GM12875 (cell line): Measurements from ENCODE around the gene NPBWR2.

Source experiments
- H3K4me3 ChIP-seq: one replicate; pipeline ENCODE4 v1.5.1; 2011; ENCODE audit warnings: low read depth, low read length, control low read depth
- CTCF ChIP-seq: IDR thresholded peaks from 2 replicates; pipeline ENCODE4 v1.5.1; 2011; ENCODE audit warnings: low read depth, mild to moderate bottlenecking, control low read depth, inconsistent platforms, low read length, moderate library complexity, borderline replicate concordance; ENCODE audit not compliant: insufficient read depth

Gene NPBWR2

GRCh38 chr20:64076061-64076997 is 31.0 kb downstream of the NPBWR2 start:
- no peak for TF ChIP-seq CTCF
- H3K4me3 ChIP-seq, result peak overlapping the region; percentile 71

GRCh38 chr20:64075556-64075955 is 31.8 kb downstream of the NPBWR2 start:
- H3K4me3 ChIP-seq, result no peak overlapping the region
- no peak for TF ChIP-seq CTCF

GRCh38 chr20:64074963-64075362 is 32.4 kb downstream of the NPBWR2 start:
- no peak for TF ChIP-seq CTCF
- no peak overlapping the region for H3K4me3 ChIP-seq

DNA sequence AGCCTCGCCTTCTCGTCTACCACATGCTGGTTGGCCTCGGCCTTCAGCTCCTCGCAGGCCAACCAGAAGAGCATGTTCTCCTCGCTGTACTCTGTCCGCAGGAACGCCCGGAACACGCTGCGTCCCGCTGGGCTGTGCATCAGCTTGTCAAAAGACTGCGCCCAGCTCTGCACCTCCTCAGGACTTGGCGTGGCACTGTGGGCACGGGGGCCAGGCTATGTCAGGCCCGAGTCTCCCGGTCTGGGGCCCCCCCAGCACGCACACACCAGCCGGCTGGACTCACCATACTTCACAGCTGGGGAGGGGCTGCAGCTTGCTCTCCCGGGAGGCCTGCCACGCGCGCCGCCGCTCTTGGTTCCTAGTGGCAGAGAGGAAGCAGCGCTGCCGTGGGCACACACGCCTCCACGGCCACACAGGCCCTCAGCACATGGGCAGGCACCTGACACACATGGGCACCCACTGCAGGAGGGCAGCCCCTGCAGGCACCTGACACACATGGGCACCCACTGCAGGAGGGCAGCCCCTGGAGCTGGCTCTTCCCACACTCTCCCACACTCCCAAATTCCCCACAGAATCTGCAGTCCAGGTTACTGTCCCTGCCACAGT is 33.1 kb downstream of the NPBWR2 start:
- no peak for TF ChIP-seq CTCF
- no peak overlapping the region for H3K4me3 ChIP-seq

DNA sequence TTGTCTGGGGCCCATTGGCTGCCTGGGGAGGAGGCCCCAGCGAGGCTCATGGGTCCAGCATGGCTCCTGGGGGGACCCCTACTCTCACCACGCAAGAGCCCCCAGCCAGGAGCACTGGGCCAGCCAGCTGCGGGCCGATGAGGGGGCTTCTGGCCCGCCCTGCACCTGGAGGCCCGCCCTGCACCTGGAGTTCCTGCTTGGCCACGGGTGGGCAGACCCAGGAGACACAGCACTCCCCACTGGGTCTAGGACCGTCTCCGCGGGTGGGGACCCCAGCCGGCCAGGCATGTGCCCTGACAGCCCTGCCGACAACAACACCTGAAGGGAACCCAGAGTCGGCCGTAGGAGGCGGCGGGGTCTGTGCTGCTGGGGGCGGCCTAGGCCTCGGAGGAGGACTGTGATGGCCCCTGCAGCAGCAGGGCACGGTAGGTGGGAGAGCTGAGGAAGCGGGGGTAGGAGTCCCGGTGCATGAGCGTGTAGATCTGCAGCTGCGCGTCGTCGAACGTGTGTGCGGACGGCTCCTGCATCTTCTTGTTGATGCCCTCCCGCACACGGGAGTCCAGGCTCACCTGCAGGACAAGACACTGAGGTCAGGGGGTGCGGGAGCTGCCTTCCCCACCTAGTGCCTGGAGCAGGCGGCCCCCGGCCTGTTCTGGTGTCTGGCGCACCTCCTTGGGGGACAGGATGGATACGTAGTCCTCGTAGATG is 33.7 kb downstream of the NPBWR2 start:
- H3K4me3 ChIP-seq, result no peak overlapping the region
- TF ChIP-seq CTCF, result no peak

DNA sequence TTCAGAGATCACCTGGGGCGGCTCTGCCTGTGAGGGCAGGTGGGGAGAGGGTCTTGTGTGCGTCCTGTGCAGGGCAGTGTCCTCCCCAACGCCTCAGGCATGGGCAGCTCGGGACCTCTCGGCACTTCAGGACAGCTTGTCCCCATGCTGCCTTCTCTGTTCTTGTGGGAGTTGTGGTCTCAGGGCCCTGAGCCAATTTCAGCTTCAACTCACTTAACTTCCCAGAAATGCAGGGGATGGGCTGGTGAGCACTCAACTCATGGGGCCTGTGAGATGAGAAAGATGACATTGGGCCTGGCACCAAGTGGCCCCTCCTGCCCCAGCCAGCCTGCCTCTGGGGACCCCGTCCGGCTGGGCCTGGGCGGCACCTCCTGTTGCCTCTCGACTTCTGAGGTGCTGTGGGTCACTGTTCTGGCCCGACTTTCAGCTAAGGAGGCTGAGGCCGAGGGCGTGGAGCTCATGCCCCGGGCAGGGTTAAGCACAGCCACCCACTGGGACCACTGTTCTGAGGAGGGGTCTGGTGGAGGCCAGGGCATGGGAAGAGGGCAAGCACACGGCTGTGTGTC is 34.8 kb downstream of the NPBWR2 start:
- H3K4me3 ChIP-seq, result no peak overlapping the region
- no peak for TF ChIP-seq CTCF
